ENCODE data around the gene LIX1. TPM values are rescaled to one million over a fixed set of nuclear protein-coding genes. Genes with fewer than 3 reads are reported as not detected.

LIX1 gene
- total RNA-seq, 1 donor from 2014 or later = not detected

DNA sequence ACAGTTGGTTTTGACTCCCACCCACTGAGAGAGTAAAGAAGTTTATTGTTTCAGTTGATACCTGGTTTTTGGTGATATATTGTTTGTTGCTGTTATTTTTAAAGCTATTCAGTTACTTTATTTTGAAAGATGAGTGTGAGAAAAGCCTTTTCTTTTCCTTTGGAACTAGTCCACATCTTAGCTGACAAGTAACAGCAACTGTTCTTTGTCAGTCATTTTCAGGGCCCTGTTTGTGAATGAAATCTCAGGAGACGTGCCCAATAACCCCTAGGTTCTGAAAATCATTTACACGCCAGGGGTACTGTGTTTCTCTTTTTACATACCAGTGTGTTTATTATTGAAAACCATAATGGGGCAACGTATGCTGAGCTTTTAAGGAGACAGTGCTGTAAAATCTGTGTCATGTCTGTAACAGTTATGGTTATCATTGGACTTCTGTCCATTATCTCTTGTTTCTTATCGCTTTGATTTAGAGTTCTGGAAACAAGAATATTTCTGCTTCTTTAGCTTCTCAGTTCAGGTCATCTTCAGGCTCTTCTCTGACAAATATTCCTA lies 75.0 kb downstream of the LIX1 start:
- DNase-seq (no peak), ATAC-seq (ENCODE audit: low read depth) (no peak)
- TF ChIP-seq CTCF (IDR thresholded peaks at IDR 0.05) = no peak
- ChIA-PET CTCF (no interaction called here), POLR2A (no interaction called here)
- no peaks in the 10 kb centered on the region for H3K4me1 Mint-ChIP-seq
- no peak overlapping the region for H3K27ac Mint-ChIP-seq
- no peaks in the 10 kb centered on the region for H3K36me3 Mint-ChIP-seq (ENCODE audit: low read depth)
- no peaks in the 10 kb centered on the region for H3K27me3 Mint-ChIP-seq
- no peak overlapping the region for H3K4me3 Mint-ChIP-seq
- H3K9me3 Mint-ChIP-seq = no peaks in the 10 kb centered on the region
- intact Hi-C loops (cut with micrococcal nuclease) = no loop called here

DNA sequence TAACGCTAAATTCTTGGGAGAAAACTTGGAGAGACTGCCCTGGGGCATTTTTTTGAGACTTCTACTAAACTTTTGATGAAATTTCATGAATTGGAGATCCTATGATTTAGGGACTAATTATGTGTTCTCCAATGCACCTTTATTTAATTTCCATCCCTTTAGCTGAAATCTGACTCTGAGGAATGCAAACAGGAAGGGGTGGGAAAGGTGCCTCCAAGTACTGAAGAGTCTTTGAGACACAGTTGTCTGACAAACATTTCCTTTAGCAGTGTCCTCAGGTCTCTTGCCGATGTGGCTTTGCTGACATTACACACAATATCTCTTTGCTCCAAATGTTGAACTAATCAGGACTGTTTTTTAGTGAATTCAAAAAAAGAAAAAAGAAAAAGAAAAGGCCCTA lies 76.9 kb downstream of the LIX1 start:
- POLR2A ChIA-PET = no interaction called here

GRCh38 chr5:97063251-97063650 lies 79.2 kb downstream of the LIX1 start:
- no peak for TF ChIP-seq CTCF (IDR thresholded peaks at IDR 0.05)
- Mint-ChIP-seq H3K9me3 (peaks cover 6% of the 10 kb centered on the region), H3K36me3 (ENCODE audit: low read depth) (no peaks in the 10 kb centered on the region), H3K27me3 (no peaks in the 10 kb centered on the region), H3K4me3 (no peak overlapping the region), H3K27ac (no peak overlapping the region), H3K4me1 (no peaks in the 10 kb centered on the region)
- no peak for DNase-seq
- no peak for ATAC-seq (ENCODE audit: low read depth)
- CTCF ChIA-PET = interaction anchor here (1.2 kb wide), 1 partner anchor 98 kb away, joined by 5 read pairs; no protein-coding TSS in a partner anchor
- POLR2A ChIA-PET = no interaction called here
- intact Hi-C loops (cut with micrococcal nuclease) = no loop called here

More for the DNA sequence above, 76.9 kb downstream of the LIX1 start:
- Mint-ChIP-seq H3K36me3 (ENCODE audit: low read depth) (no peaks in the 10 kb centered on the region), H3K27me3 (no peaks in the 10 kb centered on the region), H3K9me3 (no peaks in the 10 kb centered on the region), H3K27ac (no peak overlapping the region), H3K4me3 (no peak overlapping the region), H3K4me1 (no peaks in the 10 kb centered on the region)
- TF ChIP-seq CTCF (IDR thresholded peaks at IDR 0.05) = no peak
- DNase-seq = no peak
- intact Hi-C loops (cut with micrococcal nuclease) = no loop called here
- no peak for ATAC-seq (ENCODE audit: low read depth)
- CTCF ChIA-PET = no interaction called here

DNA sequence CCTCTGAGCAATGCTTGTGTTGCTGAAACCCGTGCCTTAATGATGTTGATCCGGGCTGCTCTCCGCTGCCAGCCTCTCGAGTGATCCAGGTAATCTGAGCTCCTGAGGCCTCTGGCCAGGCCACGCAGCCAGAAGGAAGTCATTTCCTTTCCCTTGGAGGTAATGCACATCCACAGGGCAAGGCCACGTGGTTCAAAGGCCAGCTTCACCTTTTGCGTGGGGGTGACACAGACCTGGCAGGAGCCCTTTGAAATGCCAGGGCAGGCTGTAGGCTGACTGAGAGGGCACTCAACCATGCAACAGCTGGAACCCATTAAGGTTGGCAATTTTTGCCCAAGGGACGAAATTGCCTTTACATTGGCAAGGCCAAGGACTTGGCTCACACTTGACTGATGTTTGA lies 80.4 kb downstream of the LIX1 start:
- peaks cover 6% of the 10 kb centered on the region for H3K9me3 Mint-ChIP-seq
- no peaks in the 10 kb centered on the region for H3K27me3 Mint-ChIP-seq
- CTCF ChIA-PET = interaction anchor here (1.2 kb wide), 1 partner anchor 99 kb away, joined by 5 read pairs; no protein-coding TSS in a partner anchor
- no peak overlapping the region for H3K27ac Mint-ChIP-seq
- intact Hi-C loops (cut with micrococcal nuclease) = no loop called here
- no peak for TF ChIP-seq CTCF (IDR thresholded peaks at IDR 0.05)
- ATAC-seq (ENCODE audit: low read depth) (no peak), DNase-seq (no peak)
- POLR2A ChIA-PET = no interaction called here
- no peaks in the 10 kb centered on the region for H3K36me3 Mint-ChIP-seq (ENCODE audit: low read depth)
- H3K4me1 Mint-ChIP-seq = no peaks in the 10 kb centered on the region
- H3K4me3 Mint-ChIP-seq = no peak overlapping the region

GRCh38 chr5:97056263-97056662 lies 86.1 kb downstream of the LIX1 start:
- Mint-ChIP-seq H3K27ac (no peak overlapping the region), H3K4me3 (no peak overlapping the region), H3K4me1 (no peaks in the 10 kb centered on the region), H3K27me3 (peaks cover 16% of the 10 kb centered on the region), H3K36me3 (ENCODE audit: low read depth) (no peaks in the 10 kb centered on the region), H3K9me3 (peaks cover 10% of the 10 kb centered on the region)
- ChIA-PET POLR2A (no interaction called here), CTCF (no interaction called here)
- DNase-seq = no peak
- no peak for TF ChIP-seq CTCF (IDR thresholded peaks at IDR 0.05)
- intact Hi-C loops (cut with micrococcal nuclease) = no loop called here
- ATAC-seq (ENCODE audit: low read depth) = no peak
